HUDEP-2 (cell line): ENCODE results near the gene POLDIP2.

ENCODE experiments used
- DNase-seq, 76 experiments: peaks; one replicate each; lab custom pipeline; 2025; ENCODE audit not compliant: unreplicated experiment in 76 of 76; lab: John Stamatoyannopoulos, UW

Gene POLDIP2

DNA sequence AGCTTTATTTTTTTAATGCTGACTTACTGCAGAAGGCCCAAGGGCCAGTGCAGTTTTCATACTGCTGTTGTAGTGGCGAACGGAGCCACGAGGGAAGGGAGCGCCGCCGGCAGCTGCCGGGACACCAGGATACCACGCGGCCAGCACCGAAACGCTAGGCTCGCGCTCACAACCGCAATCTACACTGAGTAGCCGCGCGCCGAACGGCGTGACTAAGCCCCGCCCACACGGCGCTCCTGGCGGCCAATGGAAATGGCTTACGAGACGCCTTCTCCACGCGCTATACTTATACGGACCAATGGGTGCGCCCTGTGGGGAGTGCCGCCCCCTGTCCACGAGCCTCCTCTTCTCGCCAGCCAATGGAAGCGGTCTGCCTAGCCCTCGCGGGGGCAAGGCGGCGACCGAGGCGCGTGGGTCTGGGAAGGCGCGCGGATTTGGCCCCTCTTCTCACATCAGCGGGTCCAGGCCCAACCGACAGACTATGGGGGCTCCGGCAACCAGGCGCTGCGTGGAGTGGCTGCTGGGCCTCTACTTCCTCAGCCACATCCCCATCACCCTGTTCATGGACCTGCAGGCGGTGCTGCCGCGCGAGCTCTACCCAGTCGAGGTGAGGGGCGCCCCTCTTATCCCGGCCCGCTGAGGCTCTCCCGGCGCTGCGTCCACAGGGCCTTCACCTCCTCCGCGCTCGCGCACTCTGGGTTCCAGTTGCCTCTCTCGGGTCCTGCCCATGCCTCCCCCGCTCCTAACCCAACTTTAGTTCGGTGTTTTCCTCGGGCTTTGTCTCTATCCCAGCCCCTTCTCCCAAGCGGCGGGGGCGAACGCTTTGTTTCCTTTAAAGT lies 38.3 kb downstream of the POLDIP2 start, which contains the start of gene TMEM97:
Gene TMEM97, plus strand, starts transcription at position 442 of the 839 bp plus-strand sequence. Its CDS starts 40 bp downstream, at position 482.
- peak; percentile 67 to 98 (median 94) for DNase-seq

- DNase-seq = peak in 24 of 76 experiments; percentile 4 to 82 (median 26)
Observed at GRCh38 chr17:28317966-28318758, 39.2 kb downstream of the POLDIP2 start.

- no peak for DNase-seq
Observed at GRCh38 chr17:28317099-28317965, 40.0 kb downstream of the POLDIP2 start.

- DNase-seq = no peak
Observed at GRCh38 chr17:28315846-28316705, 41.3 kb downstream of the POLDIP2 start.

GRCh38 chr17:28313841-28314240 lies 43.5 kb downstream of the POLDIP2 start:
- no peak for DNase-seq

DNA sequence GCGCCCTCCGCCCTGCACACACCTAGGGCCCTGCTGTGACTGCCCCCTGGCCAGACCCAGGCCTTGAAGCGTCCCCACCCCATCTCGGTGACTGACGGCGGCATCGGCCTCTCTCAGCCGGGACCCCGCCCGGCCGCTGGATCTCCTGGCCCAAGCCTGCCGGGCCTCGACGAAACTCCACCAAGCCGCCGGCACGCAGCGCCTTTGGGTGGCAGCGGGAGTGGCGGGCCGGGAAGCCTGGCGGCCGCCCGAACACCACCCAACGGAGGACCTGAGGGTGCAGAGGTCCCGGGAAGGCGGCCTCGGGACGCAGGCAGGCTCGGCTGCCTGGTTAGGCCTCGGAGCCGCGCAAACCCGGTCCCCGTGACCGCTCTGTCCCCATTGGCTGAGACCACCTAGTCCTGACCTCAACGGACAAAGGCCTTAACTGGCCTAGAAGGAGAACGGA lies 50.3 kb downstream of the POLDIP2 start:
- DNase-seq = no peak

DNA sequence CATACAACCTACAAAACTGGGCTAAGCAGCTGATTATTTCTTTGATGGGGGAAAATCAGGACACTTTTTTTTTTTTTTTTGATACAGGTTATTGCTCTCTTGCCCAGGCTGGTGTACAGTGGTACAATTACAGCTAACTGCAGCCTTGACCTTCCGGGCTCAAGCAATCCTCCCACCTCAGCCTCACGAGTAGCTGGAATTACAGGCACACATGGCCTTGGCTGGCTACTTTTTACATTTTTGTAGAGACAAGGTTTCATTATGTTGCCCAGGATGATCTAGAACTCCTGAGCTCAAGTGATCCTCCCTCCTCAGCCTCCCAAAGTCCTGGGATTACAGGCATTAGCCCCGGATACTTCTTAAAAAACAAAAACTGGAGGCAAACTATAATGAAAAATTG lies 58.9 kb downstream of the POLDIP2 start:
- no peak for DNase-seq
